Muscle of leg (tissue), 11 donors: ENCODE results near the gene ANGEL2. TPM values are rescaled to one million over a fixed set of nuclear protein-coding genes. Genes with fewer than 3 reads are reported as not detected.
"Not testable (repeated sequence)": the region's sequence is repeated elsewhere in the genome, so short reads cannot be mapped to it uniquely, and the experiment has no call there.

ENCODE experiments used
- DNase-seq: peaks from one replicate; pipeline ENCODE4 v3.0.0; 2013
- H3K27ac ChIP-seq: one replicate; pipeline ENCODE4 v1.5.1; 2013; ENCODE audit warnings: mild to moderate bottlenecking, low read length, control low read depth
- H3K27me3 ChIP-seq: one replicate; pipeline ENCODE4 v1.6.1; 2013; ENCODE audit warnings: low read length; ENCODE audit not compliant: control insufficient read depth, insufficient read depth
- H3K36me3 ChIP-seq: one replicate; pipeline ENCODE4 v1.6.1; 2013; ENCODE audit warnings: low read length; ENCODE audit not compliant: control insufficient read depth, insufficient read depth
- H3K4me1 ChIP-seq: one replicate; pipeline ENCODE4 v1.6.1; 2013; ENCODE audit warnings: low read length; ENCODE audit not compliant: control insufficient read depth, insufficient read depth
- H3K4me3 ChIP-seq: one replicate; pipeline ENCODE4 v1.5.1; 2013; ENCODE audit warnings: low read length, control low read depth
- H3K9me3 ChIP-seq: replicated peaks from 2 replicates; pipeline ENCODE4 v1.6.1; 2013; ENCODE audit warnings: low read depth, low read length; ENCODE audit not compliant: control insufficient read depth
- WGBS: methylation state at CpG from one replicate; pipeline ENCODE4 v1.1.5; 2013; ENCODE audit warnings: missing lambda C conversion rate; ENCODE audit not compliant: insufficient coverage; 5-methylcytosine and 5-hydroxymethylcytosine counted together
- polyA plus RNA-seq, 8 donors: library from polyadenylated mRNA; unstranded; fragments of 120-200 nt; gene quantifications; one replicate each; pipeline versions ENCODE4 v1.2.1 to v1.2.3, GENCODE V29; 2013; ENCODE audit warnings: inconsistent platforms in 1 of 8, low replicate concordance in 1 of 8; ENCODE audit not compliant: insufficient read length in 8 of 8, insufficient read depth in 1 of 8
- total RNA-seq: library from RNA; stranded (reverse); fragments of 120-200 nt; gene quantifications from one replicate; pipeline ENCODE4 v1.2.4, GENCODE V29; 2013

Gene ANGEL2
- total and polyA plus RNA-seq, 9 donors, result 19.1 to 36.5 (median 23.4) TPM

DNA sequence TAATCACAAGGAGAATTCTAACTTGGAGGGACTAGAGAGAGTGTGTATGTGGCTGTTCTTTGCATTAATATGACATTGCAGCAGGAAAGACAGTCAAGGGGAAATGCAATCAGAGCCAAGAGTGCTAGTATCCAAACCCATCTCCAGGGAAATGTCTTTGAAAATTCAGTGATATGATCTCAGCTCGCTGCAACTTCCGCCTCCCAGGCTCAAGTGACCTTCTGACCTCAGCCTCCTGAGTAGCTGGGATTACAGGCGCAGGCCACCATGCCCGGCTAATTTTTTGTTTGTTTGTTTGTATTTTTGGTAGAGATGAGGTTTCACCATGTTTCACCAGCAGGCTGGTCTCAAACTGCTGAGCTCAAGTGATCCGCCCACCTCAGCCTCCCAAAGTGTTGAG is 49.1 kb downstream of the ANGEL2 start:
- DNase-seq, result no peak
- H3K27ac ChIP-seq, result no peak overlapping the region
- no peaks in the 10 kb centered on the region for H3K27me3 ChIP-seq
- no peak overlapping the region for H3K4me3 ChIP-seq
- 42% methylated on average over 3 of the region's 5 CpGs for whole genome bisulfite sequencing
- no peaks in the 10 kb centered on the region for H3K9me3 ChIP-seq
- H3K4me1 ChIP-seq, result peaks cover 54% of the 10 kb centered on the region
- peaks cover 59% of the 10 kb centered on the region for H3K36me3 ChIP-seq

DNA sequence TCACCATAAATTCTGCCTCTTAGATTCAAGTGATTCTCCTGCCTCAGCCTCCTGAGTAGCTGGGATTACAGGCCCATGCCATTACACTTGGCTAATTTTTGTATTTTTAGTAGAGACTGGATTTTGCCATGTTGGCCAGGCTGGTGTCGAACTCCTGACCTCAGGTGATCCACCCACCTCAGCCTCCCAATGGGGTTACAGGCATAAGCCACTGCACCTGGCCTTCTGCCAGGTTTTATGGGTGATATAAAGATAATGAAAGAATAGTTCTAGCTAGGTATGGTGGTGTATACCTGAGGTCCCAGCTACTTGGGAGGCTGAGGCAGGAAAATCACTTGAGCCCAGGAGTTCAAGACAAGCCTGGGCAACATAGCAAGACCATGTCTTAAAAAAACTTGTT is 50.7 kb downstream of the ANGEL2 start:
- not testable (repeated sequence) for H3K27ac ChIP-seq, H3K9me3 ChIP-seq, H3K27me3 ChIP-seq, DNase-seq, H3K4me3 ChIP-seq
- peaks cover 61% of the 10 kb centered on the region for H3K36me3 ChIP-seq
- peaks cover 52% of the 10 kb centered on the region for H3K4me1 ChIP-seq
- WGBS, result no CpG with 5 or more reads among the region's 1 CpG

DNA sequence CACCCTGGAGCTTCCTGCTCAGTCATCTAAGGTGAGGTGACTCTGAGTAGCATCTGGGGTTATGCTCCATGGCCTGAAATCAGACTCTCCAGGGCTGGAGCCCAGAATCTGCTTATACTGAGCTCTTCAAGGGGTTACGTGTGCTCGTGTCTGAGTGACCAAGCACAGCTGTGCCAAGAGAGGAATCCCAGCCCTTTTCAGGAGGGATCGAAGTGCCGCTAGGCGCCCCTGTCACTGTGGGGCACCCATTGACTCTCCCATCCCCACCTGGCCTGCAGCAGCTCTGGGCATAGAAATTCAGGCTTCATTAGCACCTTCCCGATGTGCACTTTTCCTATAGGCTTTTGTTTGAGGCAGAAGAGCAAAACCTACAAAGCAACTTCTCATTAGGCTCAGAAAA is 51.6 kb downstream of the ANGEL2 start:
- Histone ChIP-seq H3K36me3 (peaks cover 65% of the 10 kb centered on the region), H3K27me3 (no peaks in the 10 kb centered on the region), H3K9me3 (no peaks in the 10 kb centered on the region), H3K4me1 (peaks cover 52% of the 10 kb centered on the region), H3K27ac (no peak overlapping the region), H3K4me3 (no peak overlapping the region)
- no peak for DNase-seq
- 89% methylated on average over 5 of the region's 6 CpGs for WGBS

DNA sequence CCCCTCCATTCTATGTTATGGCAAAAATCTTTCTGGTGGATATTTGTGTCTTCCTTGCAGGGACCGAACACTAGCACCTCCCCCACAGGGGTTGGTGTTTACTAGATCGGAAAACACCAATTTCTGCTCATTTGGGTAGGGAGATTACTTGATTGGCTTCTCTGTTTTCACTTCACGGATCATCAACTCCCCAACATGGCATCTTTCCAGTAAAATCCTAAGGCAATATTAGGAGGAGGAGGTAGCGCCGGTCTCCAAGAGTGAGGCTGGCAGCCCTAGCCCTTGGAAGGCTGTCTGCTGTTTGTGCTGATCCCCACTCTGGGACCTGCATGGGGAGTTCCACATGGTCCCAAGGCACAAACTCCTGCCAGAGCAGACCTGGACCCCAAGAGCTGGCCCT is 53.2 kb downstream of the ANGEL2 start:
- H3K27me3 ChIP-seq, result no peaks in the 10 kb centered on the region
- H3K27ac ChIP-seq, result no peak overlapping the region
- peaks cover 52% of the 10 kb centered on the region for H3K4me1 ChIP-seq
- H3K9me3 ChIP-seq, result no peaks in the 10 kb centered on the region
- 43% methylated on average over 2 of the region's 5 CpGs for WGBS
- no peak overlapping the region for H3K4me3 ChIP-seq
- H3K36me3 ChIP-seq, result peaks cover 80% of the 10 kb centered on the region
- no peak for DNase-seq

DNA sequence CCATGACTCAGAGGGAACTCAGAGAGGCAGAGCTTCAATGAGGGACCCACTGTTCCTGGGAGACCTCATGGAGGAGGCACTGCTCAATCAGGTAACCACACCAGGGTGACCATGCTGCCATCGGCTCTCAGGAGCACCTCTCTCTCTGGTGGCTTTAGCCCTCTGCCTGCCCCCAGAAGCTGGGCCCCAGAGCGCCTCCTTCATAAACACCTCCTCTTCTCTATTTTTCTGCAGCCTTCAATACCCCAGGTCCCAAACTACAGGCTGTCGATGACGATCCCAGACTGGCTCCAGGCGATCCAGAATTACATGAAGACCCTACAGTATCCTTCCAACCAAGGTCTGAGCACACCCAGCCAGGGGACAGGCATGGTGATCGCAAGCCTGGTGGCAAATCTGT is 54.7 kb downstream of the ANGEL2 start:
- Histone ChIP-seq H3K27ac (no peak overlapping the region), H3K27me3 (no peaks in the 10 kb centered on the region), H3K36me3 (peaks cover 81% of the 10 kb centered on the region), H3K4me1 (peaks cover 41% of the 10 kb centered on the region), H3K4me3 (no peak overlapping the region), H3K9me3 (no peaks in the 10 kb centered on the region)
- no peak for DNase-seq
- WGBS, result 93% methylated on average over 6 of the region's 6 CpGs

DNA sequence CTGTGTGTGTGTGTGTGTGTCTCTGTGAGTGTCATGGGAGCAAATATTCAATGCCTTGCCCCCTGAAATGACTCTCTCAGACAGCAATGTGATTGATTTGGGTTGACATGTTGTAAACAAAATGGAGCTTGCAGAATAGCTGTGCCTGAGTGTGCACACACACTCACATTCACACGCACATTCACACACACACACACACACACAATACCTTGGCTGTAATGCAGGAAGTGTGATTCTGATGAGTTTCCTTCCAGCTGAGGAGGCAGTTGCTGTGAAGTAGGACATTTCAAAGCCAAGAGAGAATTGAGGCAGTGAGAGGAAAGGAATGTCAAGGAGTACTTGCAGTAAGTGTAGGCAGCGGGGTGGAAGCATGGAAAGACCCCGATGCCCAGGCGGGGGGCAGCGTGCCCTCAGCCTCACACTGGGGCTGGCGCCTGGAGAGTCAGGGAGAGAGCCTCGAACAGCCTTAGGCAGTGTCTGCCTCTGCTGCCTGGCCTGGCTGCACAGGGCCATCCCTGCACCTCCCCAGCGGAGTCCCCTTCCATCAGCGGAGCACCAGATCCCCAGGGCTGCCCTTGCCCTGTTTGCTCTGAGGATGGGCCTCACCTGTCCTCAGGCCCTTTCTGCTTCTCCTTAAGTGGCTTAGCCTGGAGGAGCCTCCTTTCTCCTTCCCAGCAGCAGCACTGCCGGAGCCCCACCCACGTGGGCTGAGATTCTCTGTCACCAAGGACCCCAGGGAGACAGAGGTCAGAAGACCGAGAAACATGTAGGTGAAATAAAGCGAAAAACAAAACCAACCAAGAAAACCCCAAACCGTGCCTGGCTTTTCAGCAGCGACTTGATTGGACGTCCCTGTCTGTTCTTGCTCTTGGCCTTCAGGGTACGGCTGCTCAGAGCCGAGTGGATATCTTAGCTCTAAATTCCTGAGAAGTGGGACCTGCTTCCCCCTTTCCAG is 56.1 kb downstream of the ANGEL2 start:
- Histone ChIP-seq H3K4me3 (no peak overlapping the region), H3K27ac (peak overlapping the region; percentile 30), H3K4me1 (peaks cover 44% of the 10 kb centered on the region), H3K9me3 (no peaks in the 10 kb centered on the region), H3K27me3 (no peaks in the 10 kb centered on the region), H3K36me3 (peaks cover 84% of the 10 kb centered on the region)
- WGBS, result 89% methylated on average over 14 of the region's 18 CpGs
- no peak for DNase-seq

DNA sequence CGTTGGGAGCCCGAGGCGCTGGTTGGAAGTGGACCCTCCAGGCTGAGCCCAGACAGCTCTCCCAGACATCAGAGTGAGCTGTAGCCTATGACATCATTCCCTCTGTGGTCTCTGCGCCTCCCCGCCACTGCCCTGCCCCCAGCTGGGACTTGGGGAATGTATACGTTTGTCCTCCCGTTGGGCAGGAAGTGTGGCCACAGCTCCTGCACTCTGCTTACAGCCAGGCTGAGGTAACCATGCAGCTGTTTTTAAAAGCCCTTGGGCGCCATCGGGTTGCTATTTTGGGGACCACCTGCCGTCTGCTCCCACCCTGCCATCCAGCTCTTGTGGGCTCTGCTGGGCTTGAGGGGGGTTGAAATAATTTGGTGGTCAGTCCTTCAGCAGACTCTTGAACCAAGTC is 57.5 kb downstream of the ANGEL2 start:
- Histone ChIP-seq H3K4me1 (peaks cover 45% of the 10 kb centered on the region), H3K9me3 (no peaks in the 10 kb centered on the region), H3K36me3 (peaks cover 86% of the 10 kb centered on the region), H3K4me3 (no peak overlapping the region), H3K27me3 (no peaks in the 10 kb centered on the region), H3K27ac (peak overlapping the region; percentile 73)
- peak; percentile 74 for DNase-seq
- WGBS, result 25% methylated on average over 6 of the region's 10 CpGs

DNA sequence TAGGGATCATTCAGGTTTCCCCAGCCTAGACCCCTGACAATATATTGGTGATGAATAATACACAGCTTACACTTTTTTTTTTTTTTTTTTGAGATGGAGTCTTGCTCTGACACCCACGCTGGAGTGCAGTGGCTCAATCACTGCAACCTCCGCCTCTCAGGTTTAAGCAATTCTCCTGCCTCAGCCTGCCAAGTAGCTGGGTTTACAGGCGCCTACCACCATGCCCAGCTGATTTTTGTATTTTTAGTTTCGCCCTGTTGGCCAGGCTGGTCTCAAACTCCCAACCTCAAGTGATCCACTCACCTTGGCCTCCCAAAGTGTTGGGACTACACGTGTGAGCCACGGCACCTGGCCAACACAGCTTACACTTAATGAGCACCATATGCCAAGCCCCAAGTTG is 58.1 kb downstream of the ANGEL2 start:
- DNase-seq, result no peak
- peak overlapping the region; percentile 66 for H3K27ac ChIP-seq
- WGBS, result 89% methylated on average over 3 of the region's 6 CpGs
- peaks cover 84% of the 10 kb centered on the region for H3K36me3 ChIP-seq
- no peaks in the 10 kb centered on the region for H3K27me3 ChIP-seq
- no peak overlapping the region for H3K4me3 ChIP-seq
- H3K4me1 ChIP-seq, result peaks cover 51% of the 10 kb centered on the region
- no peaks in the 10 kb centered on the region for H3K9me3 ChIP-seq

DNA sequence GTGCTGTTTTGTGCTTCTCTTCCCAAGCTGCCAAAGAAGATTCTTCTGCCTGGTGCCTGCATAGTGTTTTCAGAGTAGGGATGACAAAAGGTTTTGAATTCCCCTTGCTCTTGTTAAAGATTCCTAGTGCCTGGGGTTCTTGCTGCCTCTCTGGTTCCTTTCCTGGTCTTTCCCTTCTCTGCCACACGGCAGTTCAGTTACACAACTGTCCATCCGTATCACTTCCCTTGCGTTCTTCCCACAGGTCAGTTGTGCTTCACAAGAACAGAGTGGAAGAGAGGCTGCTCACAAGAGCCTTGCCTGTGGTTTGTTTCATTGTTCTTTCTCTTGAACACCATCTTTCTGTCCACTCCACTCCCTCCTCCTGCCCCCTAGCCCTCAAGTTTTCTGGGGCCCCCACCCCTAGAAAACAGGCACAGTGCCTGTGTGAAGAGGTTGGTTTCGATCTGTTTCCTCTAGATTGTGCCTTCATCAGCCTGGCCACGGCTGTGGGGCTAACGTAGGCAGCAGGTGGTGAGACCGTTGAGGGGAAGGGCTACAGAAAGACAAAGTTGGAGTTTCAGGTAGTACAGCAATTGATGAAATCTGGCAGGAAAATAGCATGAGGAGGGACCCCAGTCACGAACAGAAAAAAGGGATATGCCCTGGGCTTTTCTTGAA is 59.6 kb downstream of the ANGEL2 start:
- no peak overlapping the region for H3K27ac ChIP-seq
- WGBS, result 72% methylated on average over 5 of the region's 8 CpGs
- no peaks in the 10 kb centered on the region for H3K9me3 ChIP-seq
- peaks cover 5% of the 10 kb centered on the region for H3K27me3 ChIP-seq
- H3K4me1 ChIP-seq, result peaks cover 61% of the 10 kb centered on the region
- no peak overlapping the region for H3K4me3 ChIP-seq
- DNase-seq, result no peak
- peaks cover 69% of the 10 kb centered on the region for H3K36me3 ChIP-seq

DNA sequence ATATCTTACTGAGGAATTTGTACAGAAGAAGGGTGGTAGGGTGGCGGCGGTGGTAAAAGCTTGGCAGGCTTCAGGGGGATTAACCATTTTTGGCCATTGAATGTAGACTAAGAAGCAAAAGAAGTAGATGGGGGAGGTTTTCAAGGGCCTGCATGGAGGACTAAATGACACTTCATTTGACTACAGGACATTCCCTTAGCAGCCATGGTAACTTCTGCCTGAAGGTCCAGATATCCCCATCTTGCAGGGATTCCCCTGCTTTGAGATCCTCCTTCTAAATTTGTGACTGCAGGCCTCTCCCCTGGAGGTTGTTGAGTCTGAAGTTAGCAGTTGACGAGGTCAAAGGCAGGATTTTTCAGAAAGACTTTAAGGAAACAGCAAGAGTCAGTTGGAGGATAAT is 60.6 kb downstream of the ANGEL2 start:
- no peak overlapping the region for H3K4me3 ChIP-seq
- WGBS, result 86% methylated on average over 2 of the region's 3 CpGs
- no peaks in the 10 kb centered on the region for H3K9me3 ChIP-seq
- no peak overlapping the region for H3K27ac ChIP-seq
- no peak for DNase-seq
- peaks cover 62% of the 10 kb centered on the region for H3K4me1 ChIP-seq
- H3K36me3 ChIP-seq, result peaks cover 59% of the 10 kb centered on the region
- H3K27me3 ChIP-seq, result peaks cover 5% of the 10 kb centered on the region
